BE2C (cell line): Measurements from ENCODE around the gene COA5.

ENCODE experiments used
- DNase-seq: peaks from one replicate; pipeline ENCODE4 v3.0.0-alpha.2; 2020
- H3K27me3 ChIP-seq: fragments of 250-450 bp; sonication (Bioruptor Pico); 2 replicates; pipeline ENCODE4 v1.5.1; 2020; ENCODE audit warnings: mild to moderate bottlenecking
- H3K36me3 ChIP-seq: fragments of 250-450 bp; sonication (Bioruptor Pico); 2 replicates; pipeline ENCODE4 v1.5.1; 2020; ENCODE audit warnings: mild to moderate bottlenecking
- H3K4me1 ChIP-seq: fragments of 250-450 bp; sonication (Bioruptor Pico); 2 replicates; pipeline ENCODE4 v1.5.1; 2020
- H3K4me3 ChIP-seq: 2 replicates; pipeline ENCODE4 v1.5.1; 2011; ENCODE audit warnings: low read depth, low read length
- H3K9me3 ChIP-seq: fragments of 250-450 bp; sonication (Bioruptor Pico); 2 replicates; pipeline ENCODE4 v1.5.1; 2020
- CTCF ChIP-seq: IDR thresholded peaks from 2 replicates; pipeline ENCODE4 v1.5.1; 2012; ENCODE audit warnings: mild to moderate bottlenecking, low read depth, low read length

Gene COA5

DNA sequence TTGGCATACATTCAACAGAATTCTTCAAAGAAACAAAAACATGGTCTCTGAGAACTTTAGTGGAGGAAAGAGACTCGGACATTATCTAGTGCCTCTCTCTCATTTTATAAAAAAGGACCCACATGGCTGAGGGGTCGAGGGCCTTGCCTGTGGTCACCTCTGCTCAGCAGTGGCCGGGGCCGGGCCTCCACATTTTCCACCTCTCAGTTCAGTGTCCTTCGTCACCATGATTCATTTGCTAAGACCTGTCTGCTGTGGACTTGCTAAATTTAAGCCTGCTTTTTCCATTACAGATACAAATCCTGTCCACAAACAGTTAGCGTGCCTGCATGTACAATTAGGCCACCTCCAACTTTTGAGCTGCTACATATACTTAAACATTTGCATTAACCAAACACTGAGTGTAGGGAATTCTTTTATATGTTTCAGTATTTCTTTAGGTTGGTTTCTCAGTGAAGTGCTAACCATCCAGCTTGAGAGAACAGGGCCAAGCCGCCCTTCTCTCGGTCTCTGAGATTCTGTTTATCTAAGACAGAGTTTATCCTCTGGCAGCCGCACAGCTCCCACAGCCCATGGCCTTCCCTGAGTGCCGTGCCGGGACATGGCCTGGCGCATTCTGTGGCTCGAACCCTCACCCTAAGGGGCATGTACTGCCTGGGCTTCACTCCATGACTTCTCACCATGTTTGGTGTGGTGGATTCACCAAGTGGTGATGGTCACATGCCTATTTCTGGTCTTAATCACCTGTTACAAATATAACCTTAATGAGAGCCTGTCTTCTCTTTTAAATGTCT lies 46.2 kb downstream of the COA5 start:
- Histone ChIP-seq H3K9me3 (no peaks in the 10 kb centered on the region), H3K36me3 (no peaks in the 10 kb centered on the region), H3K4me3 (no peak overlapping the region), H3K4me1 (no peaks in the 10 kb centered on the region), H3K27me3 (no peaks in the 10 kb centered on the region)
- DNase-seq = no peak
- TF ChIP-seq CTCF = no peak

DNA sequence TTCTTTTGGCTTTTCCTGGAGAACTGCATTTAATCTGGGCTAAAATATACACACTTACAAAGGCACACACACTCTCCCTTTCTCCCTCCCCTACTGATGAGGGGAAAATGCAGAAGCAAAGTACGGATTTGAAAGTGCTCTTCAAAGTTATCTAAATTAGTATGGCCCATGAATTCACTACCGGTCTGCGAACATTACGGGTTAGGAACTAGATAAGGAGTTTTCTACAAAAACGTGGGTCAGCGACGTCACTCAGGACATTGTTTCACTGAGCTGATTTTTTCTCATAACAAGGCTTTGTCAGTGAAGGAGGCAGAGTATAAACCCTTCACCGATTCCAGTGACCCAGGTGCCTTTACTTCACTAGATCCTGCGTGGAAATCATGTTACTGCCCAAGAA lies 47.3 kb downstream of the COA5 start:
- Histone ChIP-seq H3K27me3 (no peaks in the 10 kb centered on the region), H3K36me3 (no peaks in the 10 kb centered on the region), H3K4me3 (no peak overlapping the region), H3K4me1 (no peaks in the 10 kb centered on the region), H3K9me3 (no peaks in the 10 kb centered on the region)
- no peak for TF ChIP-seq CTCF
- no peak for DNase-seq

DNA sequence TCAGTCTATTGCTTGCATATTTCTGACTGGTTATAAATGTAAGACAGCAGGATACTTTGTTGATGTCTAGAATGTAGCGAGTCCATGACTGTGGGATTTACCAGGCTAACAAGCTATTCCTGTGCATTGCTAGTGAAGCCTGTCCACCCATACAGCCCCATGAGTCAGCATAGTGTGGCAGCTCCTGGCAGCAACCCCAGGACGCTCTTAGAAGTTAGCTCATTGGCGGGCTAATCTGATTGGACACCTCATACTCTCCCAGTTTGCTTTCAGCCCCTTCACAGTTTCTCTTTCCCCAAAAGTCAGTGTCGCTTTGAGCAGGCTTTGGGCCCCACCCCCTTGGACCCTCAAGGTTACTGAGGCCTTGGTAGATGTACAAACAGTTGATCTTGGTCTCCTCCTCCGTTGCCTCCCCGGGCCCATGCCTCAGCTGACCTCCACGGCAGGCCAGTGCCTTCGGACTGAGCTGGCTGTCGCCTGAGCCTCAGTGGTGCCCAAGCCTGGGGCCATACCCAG lies 48.0 kb downstream of the COA5 start:
- H3K36me3 ChIP-seq = no peaks in the 10 kb centered on the region
- H3K27me3 ChIP-seq = no peaks in the 10 kb centered on the region
- DNase-seq = no peak

DNA sequence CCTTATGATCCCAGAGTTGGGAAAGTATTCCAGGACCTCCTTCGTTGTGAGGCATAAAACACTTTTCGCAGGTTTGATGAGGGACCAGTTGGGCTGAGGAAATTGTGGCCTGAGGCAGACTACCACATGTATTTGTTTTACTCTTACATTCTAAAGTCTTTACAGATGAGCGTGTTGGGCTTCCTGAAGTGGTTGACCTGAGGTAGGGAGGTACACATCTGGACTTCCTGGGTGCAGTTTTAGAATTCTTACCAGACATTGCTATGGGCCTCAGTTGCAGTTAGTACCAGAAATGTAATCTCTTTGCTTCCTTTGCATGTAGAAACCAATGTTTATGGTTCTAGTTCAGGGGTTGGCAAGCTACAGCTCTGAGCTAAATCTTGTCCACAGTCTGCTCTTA lies 48.7 kb downstream of the COA5 start:
- no peak for DNase-seq
- no peak for TF ChIP-seq CTCF
- Histone ChIP-seq H3K27me3 (no peaks in the 10 kb centered on the region), H3K9me3 (no peaks in the 10 kb centered on the region), H3K4me3 (no peak overlapping the region), H3K4me1 (no peaks in the 10 kb centered on the region), H3K36me3 (no peaks in the 10 kb centered on the region)

More for the DNA sequence above, 48.0 kb downstream of the COA5 start:
- H3K4me1 ChIP-seq = no peaks in the 10 kb centered on the region
- no peaks in the 10 kb centered on the region for H3K9me3 ChIP-seq
- no peak for TF ChIP-seq CTCF
- H3K4me3 ChIP-seq = no peak overlapping the region

DNA sequence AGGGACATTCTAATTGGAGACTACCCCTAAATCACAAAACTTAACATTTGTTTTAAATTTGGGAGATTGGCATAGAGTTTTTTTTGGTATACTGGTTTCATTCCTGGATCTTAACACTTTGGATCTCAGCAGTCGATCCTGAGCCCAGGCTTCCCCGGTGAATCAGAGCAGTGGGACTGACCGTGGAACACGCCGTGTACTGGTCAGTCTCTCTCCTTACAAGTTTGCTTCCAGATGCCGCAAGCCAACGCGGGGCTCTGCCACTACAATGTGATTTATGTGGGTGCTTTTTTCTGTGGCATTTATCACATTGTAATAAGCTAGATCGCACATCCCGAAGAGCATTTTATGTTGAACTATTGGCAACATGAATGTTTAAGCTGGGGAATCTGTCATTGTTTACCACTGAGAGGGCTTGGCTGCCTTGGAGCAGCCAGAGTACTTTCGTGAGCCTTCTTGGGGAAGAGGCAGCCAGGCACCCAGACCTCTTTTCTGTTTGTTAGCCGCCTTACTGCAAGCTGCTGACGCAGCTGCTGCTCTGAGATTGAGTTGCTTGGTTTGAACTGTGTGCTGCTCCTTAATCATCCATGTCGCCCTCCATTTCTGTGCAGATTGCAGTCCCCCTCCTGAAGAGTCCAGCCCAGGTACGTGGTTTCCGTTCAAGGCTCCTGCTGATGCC lies 49.3 kb downstream of the COA5 start:
- Histone ChIP-seq H3K27me3 (no peaks in the 10 kb centered on the region), H3K4me3 (no peak overlapping the region), H3K9me3 (no peaks in the 10 kb centered on the region), H3K4me1 (no peaks in the 10 kb centered on the region), H3K36me3 (no peaks in the 10 kb centered on the region)
- TF ChIP-seq CTCF = no peak
- no peak for DNase-seq
